ENCODE data around the gene CACNA2D2. TPM values are rescaled to one million over a fixed set of nuclear protein-coding genes. Genes with fewer than 3 reads are reported as not detected.

Gene CACNA2D2
- total RNA-seq, 1 experiment from 2014 or later: not detected

GRCh38 chr3:50352781-50353180, 150.7 kb downstream of the CACNA2D2 start:
- H3K9me2 ChIP-seq (ENCODE audit: insufficient read depth): no peaks in the 10 kb centered on the region
- peaks cover 37% of the 10 kb centered on the region for H3K4me1 ChIP-seq (replicated peaks; ENCODE audit: insufficient read depth)
- peaks cover 22% of the 10 kb centered on the region for H4K20me1 ChIP-seq (ENCODE audit: insufficient read depth)
- ChIA-PET CTCF (interaction anchor here (0.6 to 1.4 kb wide), 2 partner anchors 16 to 106 kb away, joined by 3 to 6 read pairs; no protein-coding TSS in a partner anchor), POLR2A (ENCODE audit: unreplicated experiment) (interaction anchor here (0.7 kb wide), 1 partner anchor 188 kb away, joined by 6 read pairs; no protein-coding TSS in a partner anchor)
- TF ChIP-seq EZH2 (IDR thresholded peaks at IDR 0.05; ENCODE audit: low read depth) (no peak), CTCF (conservative IDR thresholded peaks at IDR 0.05) (no peak)
- no peaks in the 10 kb centered on the region for H3K9me3 ChIP-seq (ENCODE audit: insufficient read depth, low read depth)
- 0 out of 2 replicates have a peak, but pooled peaks cover under 1% of the 10 kb centered on the region for H3K36me3 ChIP-seq (ENCODE audit: low read depth)
- H2AFZ ChIP-seq: no peak overlapping the region
- H3K79me2 ChIP-seq (ENCODE audit: low read depth): peaks cover 40% of the 10 kb centered on the region
- H3F3A ChIP-seq (ENCODE audit: insufficient read depth, low read depth): peaks cover 5% of the 10 kb centered on the region; the same call in 1 of the 2 replicates
- no TSS peak for BruUV-seq (replicated peaks)
- intact Hi-C loops (cut with micrococcal nuclease; ENCODE audit: unreplicated experiment): no loop called here
- no peaks in the 10 kb centered on the region for H3K27me3 ChIP-seq (ENCODE audit: insufficient read depth, low read depth)
- H3K4me2 ChIP-seq: no peak overlapping the region
- H3K4me3 ChIP-seq: no peak overlapping the region
- no peak overlapping the region for H3K27ac ChIP-seq
- DNase-seq: peak in 1 of 2 experiments; percentile 53

GRCh38 chr3:50351323-50351697, 152.1 kb downstream of the CACNA2D2 start:
- Histone ChIP-seq H3K4me1 (replicated peaks; ENCODE audit: insufficient read depth) (peaks cover 22% of the 10 kb centered on the region), H3K4me3 (peak overlapping the region; percentile 79), H2AFZ (peak overlapping the region; percentile 89), H3K9me3 (ENCODE audit: insufficient read depth, low read depth) (no peaks in the 10 kb centered on the region), H4K20me1 (ENCODE audit: insufficient read depth) (peaks cover 10% of the 10 kb centered on the region), H3K36me3 (ENCODE audit: low read depth) (no peaks in the 10 kb centered on the region), H3K27me3 (ENCODE audit: insufficient read depth, low read depth) (no peaks in the 10 kb centered on the region), H3K27ac (no peak overlapping the region), H3K9me2 (ENCODE audit: insufficient read depth) (no peaks in the 10 kb centered on the region), H3K79me2 (ENCODE audit: low read depth) (peaks cover 25% of the 10 kb centered on the region), H3K4me2 (peak overlapping the region; percentile 97), H3F3A (ENCODE audit: insufficient read depth, low read depth) (peaks cover 9% of the 10 kb centered on the region; the same call in 1 of the 2 replicates)
- CTCF ChIA-PET: no interaction called here
- DNase-seq: no peak
- no peak for TF ChIP-seq CTCF (conservative IDR thresholded peaks at IDR 0.05)
- POLR2A ChIA-PET (ENCODE audit: unreplicated experiment): interaction anchor here (0.6 to 0.7 kb wide), 3 partner anchors 14 to 100 kb away, joined by 3 to 6 read pairs (median 6); no protein-coding TSS in a partner anchor
- intact Hi-C loops (cut with micrococcal nuclease; ENCODE audit: unreplicated experiment): loop anchor here (1.0 to 2.0 kb wide), 2 partner anchors 8 to 261 kb away; partner anchors contain the start of gene TMEM115
- BruUV-seq (replicated peaks): TSS peak; percentile 60

GRCh38 chr3:50350527-50351322, 152.7 kb downstream of the CACNA2D2 start, which contains the start of the genes CYB561D2 and NPRL2:
Gene CYB561D2 (plus strand): TSS chr3:50350862. CDS start chr3:50351434, 572 bp downstream.
Gene NPRL2 (minus strand): TSS chr3:50350775. CDS start chr3:50350652, 123 bp downstream.
- peaks cover 17% of the 10 kb centered on the region; the same call in 1 of the 2 replicates for H3K4me1 ChIP-seq (replicated peaks; ENCODE audit: insufficient read depth)

More at GRCh38 chr3:50350527-50351322, 152.7 kb downstream of the CACNA2D2 start, which contains the start of the genes CYB561D2 and NPRL2:
- Histone ChIP-seq H3K9me2 (ENCODE audit: insufficient read depth) (no peaks in the 10 kb centered on the region), H3K27ac (0 out of 2 replicates have a peak within 1 kb of the TSS, but pooled peaks have one; percentile 45), H3K79me2 (ENCODE audit: low read depth) (peaks cover 19% of the 10 kb centered on the region), H4K20me1 (ENCODE audit: insufficient read depth) (peaks cover 6% of the 10 kb centered on the region), H3K4me3 (peak within 1 kb of the TSS; percentile 79), H3K36me3 (ENCODE audit: low read depth) (no peaks in the 10 kb centered on the region), H3K27me3 (ENCODE audit: insufficient read depth, low read depth) (no peaks in the 10 kb centered on the region), H2AFZ (peak within 1 kb of the TSS; percentile 89), H3F3A (ENCODE audit: insufficient read depth, low read depth) (peaks cover 9% of the 10 kb centered on the region; the same call in 1 of the 2 replicates), H3K9me3 (ENCODE audit: insufficient read depth, low read depth) (no peaks in the 10 kb centered on the region), H3K4me2 (peak within 1 kb of the TSS; percentile 97)
- ChIA-PET CTCF (interaction anchor here (0.8 to 2.3 kb wide), 3 partner anchors 14 to 191 kb away, joined by 3 to 6 read pairs (median 5); no protein-coding TSS in a partner anchor), POLR2A (ENCODE audit: unreplicated experiment) (interaction anchor here (0.6 to 0.9 kb wide), 6 partner anchors 9 to 252 kb away, joined by 3 to 7 read pairs (median 5); no protein-coding TSS in a partner anchor)
- TF ChIP-seq CTCF (conservative IDR thresholded peaks at IDR 0.05) (no peak), EZH2 (IDR thresholded peaks at IDR 0.05; ENCODE audit: low read depth) (no peak)
- BruUV-seq (replicated peaks): no TSS peak
- intact Hi-C loops (cut with micrococcal nuclease; ENCODE audit: unreplicated experiment): loop anchor here (1.0 to 2.0 kb wide), 2 partner anchors 9 to 262 kb away; partner anchors contain the start of gene TMEM115
- peak; percentile 89 to 98 for DNase-seq

Measured in PC-9 (cell line).